Brain microvascular endothelial cell (primary cell): ENCODE results near the gene L3MBTL1.

Experiments
- DNase-seq: peaks from one replicate; pipeline ENCODE4 v3.0.0-alpha.2; 2020
- H3K27ac ChIP-seq: fragments of 250-450 bp; sonication (Bioruptor Pico); 2 replicates; pipeline ENCODE4 v1.5.1; 2020; ENCODE audit warnings: mild to moderate bottlenecking, moderate library complexity
- H3K27me3 ChIP-seq: fragments of 250-450 bp; sonication (Bioruptor Pico); replicated peaks from 2 replicates; pipeline ENCODE4 v1.5.1; 2020; ENCODE audit warnings: mild to moderate bottlenecking
- H3K36me3 ChIP-seq: fragments of 250-450 bp; sonication (Bioruptor Pico); replicated peaks from 2 replicates; pipeline ENCODE4 v1.5.1; 2020; ENCODE audit warnings: mild to moderate bottlenecking
- H3K4me3 ChIP-seq: 2 replicates; pipeline ENCODE4 v1.5.1; 2011; ENCODE audit warnings: low read depth, mild to moderate bottlenecking, control low read depth, low read length, moderate library complexity
- in situ Hi-C: cut with HindIII; loops from 2 replicates; pipeline ENCODE4 v1.10.0; 2017; ENCODE audit warnings: low sequenced_read_pairs, low pct_ligation_motif_present
- TF ChIP-seq, protein P1 (sequence below): IDR thresholded peaks from 2 replicates; pipeline ENCODE4 v1.5.1; 2011; ENCODE audit warnings: low read depth, mild to moderate bottlenecking, moderate library complexity, low read length, control low read depth, inconsistent platforms; ENCODE audit errors: missing control alignments

L3MBTL1 gene

DNA sequence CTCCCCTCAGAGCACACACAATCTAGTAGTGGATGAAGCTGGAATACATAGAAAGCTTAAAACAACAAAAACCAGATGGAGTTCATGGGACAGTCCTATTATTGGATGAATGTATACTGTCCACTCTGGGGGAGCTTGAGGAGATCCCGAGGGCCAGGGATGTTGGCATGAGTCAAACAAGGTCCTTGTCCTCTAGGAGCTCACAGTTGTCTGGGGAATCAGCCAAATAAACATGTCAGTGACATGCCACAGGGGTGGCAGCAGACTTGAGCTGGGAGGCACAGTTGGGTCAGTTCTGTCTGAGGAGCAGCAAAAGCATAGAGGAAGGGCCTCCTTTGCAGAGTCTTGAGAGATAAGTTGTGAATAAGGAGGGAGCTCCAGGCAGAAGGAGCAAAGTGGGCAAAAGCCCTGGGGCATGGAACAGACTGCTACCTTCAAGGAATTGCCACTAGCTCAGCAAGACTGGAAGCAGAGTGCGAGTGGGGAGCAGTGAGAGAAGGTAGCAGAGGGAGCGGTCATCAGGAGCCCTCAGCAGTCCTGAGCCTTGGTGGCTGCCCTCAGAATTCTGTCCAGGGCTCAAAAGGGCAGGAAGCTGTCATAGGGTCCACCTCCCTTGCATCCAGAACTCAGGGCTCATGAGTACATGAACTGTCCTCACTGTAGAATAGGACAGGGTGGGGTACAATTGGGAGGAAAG, 22.1 kb downstream of the L3MBTL1 start:
- Histone ChIP-seq H3K27ac (no peak overlapping the region), H3K4me3 (no peak overlapping the region), H3K36me3 (no peaks in the 10 kb centered on the region), H3K27me3 (no peaks in the 10 kb centered on the region)
- TF ChIP-seq, protein P1, sequence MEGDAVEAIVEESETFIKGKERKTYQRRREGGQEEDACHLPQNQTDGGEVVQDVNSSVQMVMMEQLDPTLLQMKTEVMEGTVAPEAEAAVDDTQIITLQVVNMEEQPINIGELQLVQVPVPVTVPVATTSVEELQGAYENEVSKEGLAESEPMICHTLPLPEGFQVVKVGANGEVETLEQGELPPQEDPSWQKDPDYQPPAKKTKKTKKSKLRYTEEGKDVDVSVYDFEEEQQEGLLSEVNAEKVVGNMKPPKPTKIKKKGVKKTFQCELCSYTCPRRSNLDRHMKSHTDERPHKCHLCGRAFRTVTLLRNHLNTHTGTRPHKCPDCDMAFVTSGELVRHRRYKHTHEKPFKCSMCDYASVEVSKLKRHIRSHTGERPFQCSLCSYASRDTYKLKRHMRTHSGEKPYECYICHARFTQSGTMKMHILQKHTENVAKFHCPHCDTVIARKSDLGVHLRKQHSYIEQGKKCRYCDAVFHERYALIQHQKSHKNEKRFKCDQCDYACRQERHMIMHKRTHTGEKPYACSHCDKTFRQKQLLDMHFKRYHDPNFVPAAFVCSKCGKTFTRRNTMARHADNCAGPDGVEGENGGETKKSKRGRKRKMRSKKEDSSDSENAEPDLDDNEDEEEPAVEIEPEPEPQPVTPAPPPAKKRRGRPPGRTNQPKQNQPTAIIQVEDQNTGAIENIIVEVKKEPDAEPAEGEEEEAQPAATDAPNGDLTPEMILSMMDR, result no peak
- in situ Hi-C loops, result no loop called here
- DNase-seq, result no peak

GRCh38 chr20:43530321-43531090, 23.0 kb downstream of the L3MBTL1 start:
- TF ChIP-seq, protein P1, result no peak
- in situ Hi-C loops, result no loop called here
- no peaks in the 10 kb centered on the region for H3K27me3 ChIP-seq

DNA sequence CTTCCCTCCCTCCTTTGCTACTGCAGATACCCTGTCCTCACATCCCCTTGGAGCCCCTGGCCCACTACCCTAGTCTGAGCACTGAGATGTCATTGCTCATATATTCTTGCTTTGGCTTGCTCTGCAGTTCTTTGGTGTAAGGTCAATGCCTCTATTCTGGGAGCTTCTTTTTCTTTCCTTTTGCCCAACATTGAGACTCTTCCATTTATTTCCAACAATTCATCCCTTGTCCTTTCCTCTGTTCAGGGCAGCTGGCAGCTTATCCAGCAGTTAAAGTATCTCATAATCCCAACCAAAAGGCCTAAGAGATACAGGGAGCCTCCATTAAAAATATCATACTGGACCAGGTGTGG, 23.6 kb downstream of the L3MBTL1 start:
- in situ Hi-C loops, result no loop called here
- Histone ChIP-seq H3K36me3 (no peaks in the 10 kb centered on the region), H3K4me3 (no peak overlapping the region), H3K27ac (no peak overlapping the region), H3K27me3 (no peaks in the 10 kb centered on the region)
- TF ChIP-seq, protein P1, result no peak
- DNase-seq, result no peak

More at GRCh38 chr20:43530321-43531090, 23.0 kb downstream of the L3MBTL1 start:
- Histone ChIP-seq H3K27ac (no peak overlapping the region), H3K4me3 (no peak overlapping the region), H3K36me3 (no peaks in the 10 kb centered on the region)
- DNase-seq, result no peak

DNA sequence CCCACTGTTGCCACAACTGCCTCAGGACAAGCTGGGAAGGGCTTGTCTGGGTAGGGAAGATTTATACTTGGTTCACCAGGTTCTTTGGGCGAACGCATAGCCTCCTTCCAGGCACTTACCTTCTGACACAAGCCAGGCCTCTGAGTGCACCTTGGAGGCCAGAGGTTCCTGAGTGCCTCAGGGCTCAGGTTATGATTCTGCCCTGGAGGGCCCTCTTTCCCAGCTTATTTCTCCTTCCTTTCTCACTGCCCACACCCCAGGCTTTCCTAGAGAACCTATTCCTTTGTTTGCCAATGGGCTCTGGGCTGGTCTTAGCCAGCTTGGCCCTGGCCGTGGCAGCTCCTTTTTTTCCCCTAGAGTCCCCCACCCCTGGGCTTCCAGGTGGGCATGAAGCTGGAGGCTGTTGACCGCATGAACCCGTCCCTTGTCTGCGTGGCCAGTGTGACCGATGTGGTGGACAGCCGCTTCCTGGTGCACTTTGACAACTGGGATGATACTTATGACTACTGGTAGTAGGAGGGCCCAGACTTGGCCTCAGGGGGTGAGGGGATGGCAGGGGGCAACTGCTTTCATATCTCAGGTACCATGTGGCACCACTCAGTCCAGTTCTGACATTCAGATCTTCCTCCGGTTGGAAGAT, 25.0 kb downstream of the L3MBTL1 start:
- H3K4me3 ChIP-seq, result no peak overlapping the region
- H3K27me3 ChIP-seq, result no peaks in the 10 kb centered on the region
- H3K27ac ChIP-seq, result no peak overlapping the region
- in situ Hi-C loops, result no loop called here
- no peaks in the 10 kb centered on the region for H3K36me3 ChIP-seq
- DNase-seq, result no peak
- TF ChIP-seq, protein P1, result no peak

GRCh38 chr20:43533060-43533459, 25.6 kb downstream of the L3MBTL1 start:
- in situ Hi-C loops, result no loop called here
- Histone ChIP-seq H3K36me3 (no peaks in the 10 kb centered on the region), H3K27ac (no peak overlapping the region), H3K4me3 (no peak overlapping the region), H3K27me3 (no peaks in the 10 kb centered on the region)
- TF ChIP-seq, protein P1, result no peak
- no peak for DNase-seq
